ENCODE measurements around the gene HDAC4.

HDAC4 gene

GRCh38 chr2:239302083-239302807, 98.6 kb downstream of the HDAC4 start:
- no peaks in the 10 kb centered on the region for H3K9me3 ChIP-seq (ENCODE audit: low read length)
- no peaks in the 10 kb centered on the region for H3F3A ChIP-seq (ENCODE audit: insufficient read depth, low read length)
- no peaks in the 10 kb centered on the region for H3K79me2 ChIP-seq (ENCODE audit: insufficient read depth, low read length)
- H3K36me3 ChIP-seq (ENCODE audit: insufficient read depth, low read length): no peaks in the 10 kb centered on the region
- H2AFZ ChIP-seq (ENCODE audit: low read length): no peak overlapping the region
- H3K4me2 ChIP-seq (ENCODE audit: low read length): no peak overlapping the region
- no peaks in the 10 kb centered on the region for H3K9me2 ChIP-seq (ENCODE audit: low read depth, low read length)
- no peaks in the 10 kb centered on the region for H4K20me1 ChIP-seq (ENCODE audit: insufficient read depth, low read length)
- TF ChIP-seq CTCF (IDR thresholded peaks at IDR 0.05; ENCODE audit: low read length): no peak
- no peak for TF ChIP-seq EZH2 (IDR thresholded peaks at IDR 0.05; ENCODE audit: borderline replicate concordance, low read length)
- H3K9ac ChIP-seq (ENCODE audit: low read length): no peak overlapping the region
- H3K27me3 ChIP-seq (ENCODE audit: insufficient read depth, low read length): no peaks in the 10 kb centered on the region
- H3K4me3 ChIP-seq (ENCODE audit: low read depth, low read length, poor library complexity, severe bottlenecking): no peak overlapping the region
- no peaks in the 10 kb centered on the region for H3K4me1 ChIP-seq (ENCODE audit: insufficient read depth, low read length, severe bottlenecking)
- H3K27ac ChIP-seq (ENCODE audit: low read depth, low read length, poor library complexity, severe bottlenecking): no peak overlapping the region

- H2AFZ ChIP-seq (ENCODE audit: low read length): no peak overlapping the region
- no peak overlapping the region for H3K27ac ChIP-seq (ENCODE audit: low read depth, low read length, poor library complexity, severe bottlenecking)
- H3K4me3 ChIP-seq (ENCODE audit: low read depth, low read length, poor library complexity, severe bottlenecking): no peak overlapping the region
- no peaks in the 10 kb centered on the region for H3F3A ChIP-seq (ENCODE audit: insufficient read depth, low read length)
- H3K36me3 ChIP-seq (ENCODE audit: insufficient read depth, low read length): no peaks in the 10 kb centered on the region
- H3K4me1 ChIP-seq (ENCODE audit: insufficient read depth, low read length, severe bottlenecking): no peaks in the 10 kb centered on the region
- no peaks in the 10 kb centered on the region for H4K20me1 ChIP-seq (ENCODE audit: insufficient read depth, low read length)
- no peaks in the 10 kb centered on the region for H3K79me2 ChIP-seq (ENCODE audit: insufficient read depth, low read length)
- H3K27me3 ChIP-seq (ENCODE audit: insufficient read depth, low read length): no peaks in the 10 kb centered on the region
- H3K9me3 ChIP-seq (ENCODE audit: low read length): no peaks in the 10 kb centered on the region
- H3K9ac ChIP-seq (ENCODE audit: low read length): no peak overlapping the region
- H3K4me2 ChIP-seq (ENCODE audit: low read length): no peak overlapping the region
- TF ChIP-seq CTCF (IDR thresholded peaks at IDR 0.05; ENCODE audit: low read length) (no peak), EZH2 (IDR thresholded peaks at IDR 0.05; ENCODE audit: borderline replicate concordance, low read length) (no peak)
- no peaks in the 10 kb centered on the region for H3K9me2 ChIP-seq (ENCODE audit: low read depth, low read length)
These were observed 99.7 kb downstream of the HDAC4 start for GRCh38 chr2:239300871-239301735.

- Histone ChIP-seq H3K27ac (ENCODE audit: low read depth, low read length, poor library complexity, severe bottlenecking) (no peak overlapping the region), H3K4me3 (ENCODE audit: low read depth, low read length, poor library complexity, severe bottlenecking) (no peak overlapping the region), H3K79me2 (ENCODE audit: insufficient read depth, low read length) (no peaks in the 10 kb centered on the region), H3K4me1 (ENCODE audit: insufficient read depth, low read length, severe bottlenecking) (no peaks in the 10 kb centered on the region), H3K36me3 (ENCODE audit: insufficient read depth, low read length) (no peaks in the 10 kb centered on the region), H3K27me3 (ENCODE audit: insufficient read depth, low read length) (no peaks in the 10 kb centered on the region), H3K9me3 (ENCODE audit: low read length) (no peaks in the 10 kb centered on the region), H3K9me2 (ENCODE audit: low read depth, low read length) (no peaks in the 10 kb centered on the region), H3K4me2 (ENCODE audit: low read length) (no peak overlapping the region), H4K20me1 (ENCODE audit: insufficient read depth, low read length) (no peaks in the 10 kb centered on the region), H3F3A (ENCODE audit: insufficient read depth, low read length) (no peaks in the 10 kb centered on the region), H3K9ac (ENCODE audit: low read length) (no peak overlapping the region), H2AFZ (ENCODE audit: low read length) (no peak overlapping the region)
- no peak for TF ChIP-seq CTCF (IDR thresholded peaks at IDR 0.05; ENCODE audit: low read length)
- TF ChIP-seq EZH2 (IDR thresholded peaks at IDR 0.05; ENCODE audit: borderline replicate concordance, low read length): no peak
These were observed 100.6 kb downstream of the HDAC4 start for GRCh38 chr2:239300242-239300641.
